ENCODE results near the gene TH. TPM values are rescaled to one million over a fixed set of nuclear protein-coding genes. Genes with fewer than 3 reads are reported as not detected.
A peak's percentile ranks its signal among the peaks of the same experiment; 100 is the strongest.

TH gene
- total and polyA plus RNA-seq, 4 donors: 0.14 to 0.31 TPM; not detected in 2

DNA sequence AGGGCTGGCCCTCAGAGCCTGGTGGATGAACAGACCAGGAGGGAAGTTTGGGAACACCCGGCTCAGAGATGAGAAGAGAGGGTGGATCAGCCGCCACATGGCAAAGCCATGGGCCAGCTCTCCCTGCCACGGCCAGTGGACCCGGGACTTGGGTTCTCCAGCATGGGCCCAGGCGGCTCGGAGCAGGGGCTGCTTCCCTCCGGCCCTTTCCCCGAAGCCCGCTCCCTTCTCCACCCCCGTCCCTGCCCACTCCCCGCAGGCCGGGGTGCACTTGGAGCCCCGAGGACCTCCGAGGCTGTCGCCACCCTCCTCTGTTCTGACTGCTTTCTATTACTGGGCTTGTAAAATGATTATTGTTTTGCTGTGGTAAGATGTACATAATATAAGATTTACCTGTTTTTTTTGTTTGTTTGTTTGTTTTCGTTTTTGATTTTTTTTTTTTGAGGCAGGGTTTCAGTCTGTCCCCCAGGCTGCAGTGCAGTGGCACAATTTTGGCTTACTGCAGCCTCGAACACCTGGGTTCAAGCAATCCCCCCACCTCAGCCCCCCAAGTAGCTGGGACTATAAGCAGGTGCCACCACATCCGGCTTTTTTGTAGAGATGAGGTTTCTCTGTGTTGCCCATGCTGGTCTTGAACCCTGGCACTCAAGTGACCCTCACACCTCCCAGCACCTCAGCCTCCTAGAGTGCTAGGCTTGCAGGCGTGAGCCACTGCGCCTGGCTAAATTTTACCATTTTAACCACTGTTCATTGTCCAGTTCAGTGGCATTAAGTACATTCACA, 11.3 kb upstream of the TH start:
- Histone ChIP-seq H3K4me3 (no peak overlapping the region), H3K36me3 (ENCODE audit: control insufficient read depth in 4 of 4, insufficient read depth in 4 of 4, low read length in 4 of 4) (no peaks in the 10 kb centered on the region), H3K27me3 (ENCODE audit: control insufficient read depth in 3 of 3, insufficient read depth in 3 of 3, low read length in 2 of 3) (peaks cover 0 to 5% (median 0%) of the 10 kb centered on the region in 3 donors), H3K27ac (ENCODE audit: low read depth in 1 of 2, low read length in 1 of 2) (no peak overlapping the region), H3K9ac (ENCODE audit: insufficient read depth in 1 of 2, low read length in 2 of 2) (no peak overlapping the region), H3K9me3 (ENCODE audit: control insufficient read depth in 4 of 4, insufficient read depth in 3 of 4, low read length in 3 of 4) (peaks cover 0 to 2% (median under 1%) of the 10 kb centered on the region in 4 donors), H3K4me1 (ENCODE audit: control insufficient read depth in 5 of 5, insufficient read depth in 5 of 5, low read length in 5 of 5) (peaks cover 0 to 16% (median 0%) of the 10 kb centered on the region in 5 donors)
- no peak for ATAC-seq (ENCODE audit: insufficient read depth, low FRiP score)
- TF ChIP-seq, protein P1, sequence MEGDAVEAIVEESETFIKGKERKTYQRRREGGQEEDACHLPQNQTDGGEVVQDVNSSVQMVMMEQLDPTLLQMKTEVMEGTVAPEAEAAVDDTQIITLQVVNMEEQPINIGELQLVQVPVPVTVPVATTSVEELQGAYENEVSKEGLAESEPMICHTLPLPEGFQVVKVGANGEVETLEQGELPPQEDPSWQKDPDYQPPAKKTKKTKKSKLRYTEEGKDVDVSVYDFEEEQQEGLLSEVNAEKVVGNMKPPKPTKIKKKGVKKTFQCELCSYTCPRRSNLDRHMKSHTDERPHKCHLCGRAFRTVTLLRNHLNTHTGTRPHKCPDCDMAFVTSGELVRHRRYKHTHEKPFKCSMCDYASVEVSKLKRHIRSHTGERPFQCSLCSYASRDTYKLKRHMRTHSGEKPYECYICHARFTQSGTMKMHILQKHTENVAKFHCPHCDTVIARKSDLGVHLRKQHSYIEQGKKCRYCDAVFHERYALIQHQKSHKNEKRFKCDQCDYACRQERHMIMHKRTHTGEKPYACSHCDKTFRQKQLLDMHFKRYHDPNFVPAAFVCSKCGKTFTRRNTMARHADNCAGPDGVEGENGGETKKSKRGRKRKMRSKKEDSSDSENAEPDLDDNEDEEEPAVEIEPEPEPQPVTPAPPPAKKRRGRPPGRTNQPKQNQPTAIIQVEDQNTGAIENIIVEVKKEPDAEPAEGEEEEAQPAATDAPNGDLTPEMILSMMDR (IDR thresholded peaks at IDR 0.05; ENCODE audit: control extremely low read depth, extremely low read depth): no peak
- no peak for DNase-seq
- 82 to 84% methylated on average over 20 of the region's 20 CpGs for WGBS, 2 donors

DNA sequence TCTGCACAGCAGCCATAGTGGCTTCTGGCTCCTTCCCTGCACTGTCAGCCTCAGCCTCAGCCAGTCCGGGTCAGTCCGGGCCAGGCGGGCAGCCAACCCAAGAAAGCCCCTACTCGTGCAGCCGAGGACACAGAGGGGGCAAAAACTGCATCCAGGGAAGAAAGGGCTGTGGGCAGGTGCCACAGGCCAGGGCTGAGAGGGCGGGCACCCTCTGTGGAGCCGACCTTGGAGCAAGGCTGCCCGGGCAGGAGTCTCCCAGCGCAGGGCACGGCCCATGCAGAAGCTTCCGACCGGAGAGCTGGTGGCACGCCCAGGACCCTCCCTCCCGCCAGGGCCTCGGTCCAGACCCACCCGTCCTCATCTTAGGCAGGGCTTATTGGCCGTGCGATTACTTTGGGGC, 10.5 kb upstream of the TH start:
- TF ChIP-seq, protein P1 (IDR thresholded peaks at IDR 0.05; ENCODE audit: control extremely low read depth, extremely low read depth): no peak
- Histone ChIP-seq H3K9ac (ENCODE audit: insufficient read depth in 1 of 2, low read length in 2 of 2) (no peak overlapping the region), H3K4me1 (ENCODE audit: control insufficient read depth in 5 of 5, insufficient read depth in 5 of 5, low read length in 5 of 5) (peaks cover 0 to 13% (median 0%) of the 10 kb centered on the region in 5 donors), H3K27me3 (ENCODE audit: control insufficient read depth in 3 of 3, insufficient read depth in 3 of 3, low read length in 2 of 3) (peaks cover 0 to 5% (median 0%) of the 10 kb centered on the region in 3 donors), H3K4me3 (no peak overlapping the region), H3K27ac (ENCODE audit: low read depth in 1 of 2, low read length in 1 of 2) (no peak overlapping the region), H3K9me3 (ENCODE audit: control insufficient read depth in 4 of 4, insufficient read depth in 3 of 4, low read length in 3 of 4) (peaks cover 0 to 2% (median 0%) of the 10 kb centered on the region in 4 donors), H3K36me3 (ENCODE audit: control insufficient read depth in 4 of 4, insufficient read depth in 4 of 4, low read length in 4 of 4) (no peaks in the 10 kb centered on the region)
- DNase-seq: no peak
- WGBS, 2 donors: 83 to 87% methylated on average over 16 to 18 of the region's 18 CpGs
- no peak for ATAC-seq (ENCODE audit: insufficient read depth, low FRiP score)

DNA sequence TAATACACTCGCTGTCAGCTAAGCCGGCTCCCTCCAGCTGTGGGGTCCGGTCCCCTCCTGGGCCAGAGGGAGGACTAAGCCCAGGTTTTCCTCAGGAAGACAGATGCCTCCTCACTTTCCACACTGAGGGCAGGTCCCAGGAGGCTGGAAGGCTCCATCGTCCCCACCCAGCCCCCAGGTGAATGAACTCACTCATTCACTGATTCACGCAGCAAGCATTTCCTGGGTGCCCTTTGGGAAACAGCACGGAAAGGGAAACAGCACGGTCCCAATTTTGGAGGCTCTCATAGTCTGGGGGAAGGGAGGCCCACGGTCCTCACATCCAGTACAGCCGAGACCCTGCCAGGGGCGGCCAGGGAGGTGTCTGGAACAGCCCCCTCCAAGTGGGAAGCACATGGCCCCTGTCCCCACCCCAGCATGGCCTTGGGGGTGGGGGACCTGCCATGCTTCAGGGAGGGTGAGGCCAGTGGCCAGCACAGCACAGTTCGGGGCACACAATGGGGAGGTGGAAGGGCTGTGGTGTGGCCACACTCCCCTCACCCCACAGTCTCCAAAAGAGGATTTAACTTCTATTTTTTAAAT, 9.3 kb upstream of the TH start:
- Histone ChIP-seq H3K9ac (ENCODE audit: insufficient read depth in 1 of 2, low read length in 2 of 2) (peak overlapping the region in 1 of 2 donors; percentile 16), H3K36me3 (ENCODE audit: control insufficient read depth in 4 of 4, insufficient read depth in 4 of 4, low read length in 4 of 4) (no peaks in the 10 kb centered on the region), H3K27ac (ENCODE audit: low read depth in 1 of 2, low read length in 1 of 2) (no peak overlapping the region), H3K27me3 (ENCODE audit: control insufficient read depth in 3 of 3, insufficient read depth in 3 of 3, low read length in 2 of 3) (peaks cover 0 to 5% (median 0%) of the 10 kb centered on the region in 3 donors), H3K4me3 (no peak overlapping the region), H3K9me3 (ENCODE audit: control insufficient read depth in 4 of 4, insufficient read depth in 3 of 4, low read length in 3 of 4) (peaks cover 0 to 5% (median 1%) of the 10 kb centered on the region in 4 donors), H3K4me1 (ENCODE audit: control insufficient read depth in 5 of 5, insufficient read depth in 5 of 5, low read length in 5 of 5) (peaks cover 0 to 6% (median 0%) of the 10 kb centered on the region in 5 donors)
- ATAC-seq (ENCODE audit: insufficient read depth, low FRiP score) (no peak), DNase-seq (no peak)
- 84 to 87% methylated on average over 11 of the region's 11 CpGs for WGBS, 2 donors
- TF ChIP-seq, protein P1 (IDR thresholded peaks at IDR 0.05; ENCODE audit: control extremely low read depth, extremely low read depth): no peak

Data from lung (tissue), 12 donors.